Measurements from ENCODE around the gene GART. TPM values are rescaled to one million over a fixed set of nuclear protein-coding genes. Genes with fewer than 3 reads are reported as not detected.
"Not testable (repeated sequence)": the region's sequence is repeated elsewhere in the genome, so short reads cannot be mapped to it uniquely, and the experiment has no call there.

The GART gene
- total RNA-seq, 1 donor from 2014 or later: 63.0 TPM

DNA sequence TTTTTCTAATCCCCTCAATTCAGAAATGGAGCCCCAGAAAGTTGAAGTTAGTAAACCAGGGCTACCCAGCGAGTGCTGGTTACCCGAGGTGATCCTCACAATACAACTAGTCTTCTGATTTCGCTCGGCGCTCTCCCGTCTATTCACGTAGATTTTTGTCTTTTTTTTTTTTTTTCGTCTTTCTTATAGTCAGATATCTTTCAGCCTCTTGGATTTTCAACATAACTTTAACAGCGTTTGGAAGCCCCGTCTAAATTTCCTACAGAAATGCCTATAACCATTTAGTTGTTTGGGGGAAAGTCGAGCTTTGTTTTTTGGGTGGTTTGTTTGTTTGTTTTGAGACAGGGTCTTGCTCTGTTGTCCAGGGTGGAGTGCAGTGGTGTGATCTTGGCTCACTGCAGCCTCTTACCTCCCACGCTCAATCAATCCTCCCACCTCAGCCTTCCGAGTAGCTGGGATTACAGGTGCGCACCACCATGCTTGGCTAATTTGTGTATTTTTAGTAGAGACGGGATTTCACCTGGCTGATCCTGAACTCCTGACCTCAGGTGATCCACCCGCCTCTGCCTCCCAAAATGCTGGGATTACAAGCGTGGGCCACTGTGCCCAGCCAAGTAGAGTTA lies 61.3 kb downstream of the GART start:
- DNase-seq (ENCODE audit: low spot score) (no peak), ATAC-seq (no peak)
- intact Hi-C loops (cut with DNase I): no loop called here

DNA sequence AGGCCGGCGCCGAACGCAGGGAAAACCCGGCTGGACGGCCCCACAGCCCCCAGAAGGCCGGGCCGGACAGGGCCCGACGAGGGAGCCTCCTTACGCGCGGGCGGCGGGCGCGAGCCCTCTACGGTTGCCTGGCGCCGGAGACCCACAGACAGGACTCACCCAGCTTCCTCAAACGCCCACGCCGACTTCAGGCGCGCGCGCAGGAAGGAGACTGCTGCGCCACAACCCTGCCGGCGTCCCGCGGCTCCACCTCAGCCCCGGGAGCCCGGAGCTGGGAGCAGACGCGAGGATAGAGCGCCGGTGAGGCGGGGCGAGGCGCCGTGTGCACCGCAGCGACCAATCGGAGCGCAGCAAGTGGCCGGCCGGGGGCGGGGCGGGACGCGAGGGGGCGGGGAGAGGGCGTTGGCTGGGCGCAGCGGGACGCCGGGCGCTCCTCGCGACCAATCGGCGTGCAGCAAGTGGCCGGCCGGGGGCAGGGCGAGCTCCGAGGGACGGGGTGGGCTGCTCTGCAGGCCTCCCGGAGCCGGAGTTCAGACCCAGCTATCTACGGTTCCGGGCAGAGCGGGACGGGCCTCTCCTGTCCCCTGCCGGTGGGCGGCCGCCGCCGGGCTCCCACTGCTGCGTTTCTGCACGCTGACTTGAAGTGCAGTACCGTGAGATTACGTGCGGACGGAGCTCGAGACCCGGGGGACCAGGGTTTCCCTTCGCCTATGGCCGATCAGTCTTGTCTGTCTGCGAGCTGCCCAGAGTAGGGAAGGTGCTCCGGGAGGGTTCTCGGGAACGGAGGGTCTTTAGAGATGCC lies 62.0 kb downstream of the GART start, which contains the start of gene TMEM50B:
TMEM50B (minus strand) TSS at position 296 of the 802 bp plus-strand sequence. CDS start 11,089 bp downstream, outside the sequence.
- DNase-seq (ENCODE audit: low spot score): peak; percentile 97
- intact Hi-C loops (cut with DNase I): no loop called here

GRCh38 chr21:33478935-33479678 lies 62.8 kb downstream of the GART start:
- DNase-seq (ENCODE audit: low spot score) (peak; percentile 69), ATAC-seq (no peak)
- intact Hi-C loops (cut with DNase I): no loop called here

More for the DNA sequence above, 62.0 kb downstream of the GART start, which contains the start of gene TMEM50B:
- peak; percentile 99 for ATAC-seq

- intact Hi-C loops (cut with DNase I): no loop called here
- DNase-seq (ENCODE audit: low spot score): no peak
- ATAC-seq: no peak
Measured at GRCh38 chr21:33478182-33478581, 63.7 kb downstream of the GART start.

DNA sequence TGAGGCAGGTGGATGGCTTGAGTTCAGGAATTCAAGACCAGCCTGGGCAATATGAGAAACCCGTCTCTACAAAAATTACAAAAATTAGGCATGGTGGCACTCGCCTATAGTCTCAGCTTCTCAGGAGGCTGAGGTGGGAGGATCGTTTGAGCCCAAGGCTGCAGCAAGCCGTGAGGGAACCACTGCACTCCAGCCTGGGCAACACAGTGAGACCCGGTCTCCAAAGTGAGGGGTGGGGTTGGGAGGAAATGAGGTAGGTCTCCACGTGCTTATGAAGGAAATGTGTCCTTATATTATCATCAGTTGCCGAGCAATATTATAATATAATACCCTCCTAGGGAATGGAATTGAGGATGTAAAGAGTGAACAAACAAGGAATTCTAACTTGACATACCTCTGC lies 64.9 kb downstream of the GART start:
- intact Hi-C loops (cut with DNase I): no loop called here
- DNase-seq (ENCODE audit: low spot score): no peak
- ATAC-seq: no peak

GRCh38 chr21:33473344-33473743 lies 68.6 kb downstream of the GART start:
- ATAC-seq: no peak
- intact Hi-C loops (cut with DNase I): no loop called here
- DNase-seq (ENCODE audit: low spot score): no peak

DNA sequence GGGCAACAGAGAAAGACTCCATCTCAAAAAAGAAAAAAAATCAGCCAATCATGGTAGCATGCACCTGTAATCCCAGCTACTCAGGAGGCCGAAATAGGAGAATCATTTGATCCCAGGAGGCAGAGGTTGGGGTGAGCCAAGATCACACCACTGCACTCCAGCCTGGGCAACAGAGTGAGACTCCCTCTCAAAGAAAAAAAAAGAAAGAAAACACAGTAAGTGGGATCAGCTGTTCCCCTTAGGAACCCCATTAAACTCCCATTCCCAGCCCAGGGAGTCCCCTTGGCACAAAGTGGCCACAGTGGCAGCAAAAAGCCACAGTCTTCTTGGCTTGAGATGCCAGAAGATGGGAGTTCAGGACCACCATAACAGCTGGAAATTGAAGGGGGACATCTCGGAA lies 71.2 kb downstream of the GART start:
- no peak for ATAC-seq
- DNase-seq (ENCODE audit: low spot score): no peak
- intact Hi-C loops (cut with DNase I): no loop called here

DNA sequence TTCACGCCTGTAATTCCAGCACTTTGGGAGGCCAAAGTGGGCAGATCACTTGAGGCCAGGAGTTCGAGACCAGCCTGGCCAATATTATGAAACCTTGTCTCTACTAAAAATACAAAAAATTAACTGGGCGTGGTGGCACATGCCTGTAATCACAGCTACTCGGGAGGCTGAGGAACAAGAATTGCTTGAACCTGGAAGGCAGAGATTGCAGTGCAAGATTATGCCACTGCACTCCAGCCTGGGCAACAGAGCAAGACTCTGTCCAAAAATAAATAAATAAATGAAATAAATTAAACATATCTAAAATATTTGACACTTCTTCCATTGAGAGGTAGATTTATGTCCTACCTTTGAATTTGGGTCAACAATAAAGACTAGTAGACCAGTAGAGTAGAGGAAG lies 72.7 kb downstream of the GART start:
- ATAC-seq; intact Hi-C loops (cut with DNase I); DNase-seq (ENCODE audit: low spot score): not testable (repeated sequence)

GRCh38 chr21:33461538-33462250 lies 80.2 kb downstream of the GART start:
- DNase-seq (ENCODE audit: low spot score): no peak
- intact Hi-C loops (cut with DNase I): no loop called here
- no peak for ATAC-seq

DNA sequence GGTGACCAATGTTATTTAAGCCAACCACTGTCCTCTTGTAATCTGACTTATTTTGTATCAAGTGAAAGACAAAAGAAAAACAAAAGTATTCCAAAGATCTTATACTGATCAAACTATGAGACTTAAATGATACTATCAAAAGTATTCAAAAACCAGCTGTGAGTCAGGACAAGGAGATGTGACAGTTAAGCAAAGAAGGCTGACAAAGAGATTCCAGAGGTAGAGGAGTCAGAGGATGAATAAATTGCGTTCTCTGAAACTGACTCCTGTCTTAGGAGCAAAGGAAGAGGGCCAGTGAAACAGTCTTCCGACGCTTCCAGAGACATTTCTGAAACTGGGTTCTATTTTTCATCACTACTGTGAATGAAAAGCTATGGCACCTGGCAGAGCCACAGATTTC lies 83.1 kb downstream of the GART start:
- ATAC-seq: no peak

GRCh38 chr21:33455686-33456446 lies 86.1 kb downstream of the GART start:
- no peak for DNase-seq (ENCODE audit: low spot score)
- intact Hi-C loops (cut with DNase I): no loop called here
- ATAC-seq: no peak

More for the DNA sequence above, 83.1 kb downstream of the GART start:
- intact Hi-C loops (cut with DNase I): no loop called here
- no peak for DNase-seq (ENCODE audit: low spot score)

Other genes with a start within 250 kb of the GART start
- gene IFNAR1, start 217.1 kb downstream of the GART start, total RNA-seq: 61.7 TPM
- gene IFNGR2, start 138.7 kb downstream of the GART start, total RNA-seq: 70.1 TPM
- 60.9 TPM for gene TMEM50B, start 62.1 kb downstream of the GART start, total RNA-seq
- 2.2 TPM for gene DNAJC28, start 50.4 kb downstream of the GART start, total RNA-seq
- 375 TPM for gene SON, start 921 bp upstream of the GART start, total RNA-seq
- gene DONSON, start 46.6 kb upstream of the GART start, total RNA-seq: 15.3 TPM
- gene CRYZL1, start 99.6 kb upstream of the GART start, total RNA-seq: 59.2 TPM
- gene ITSN1, start 100.4 kb upstream of the GART start, total RNA-seq: 88.8 TPM